H7 (cell line): ENCODE results near the gene EPHB2. TPM values are rescaled to one million over a fixed set of nuclear protein-coding genes. Genes with fewer than 3 reads are reported as not detected.

Source experiments
- DNase-seq: peaks from one replicate; pipeline ENCODE4 v3.0.0; 2012
- H3K27me3 ChIP-seq: 2 replicates; pipeline ENCODE4 v1.6.0; 2011; ENCODE audit warnings: mild to moderate bottlenecking, low read length; ENCODE audit not compliant: control insufficient read depth, insufficient read depth
- H3K36me3 ChIP-seq: replicated peaks from 2 replicates; pipeline ENCODE4 v1.5.1; 2011; ENCODE audit warnings: low read length; ENCODE audit not compliant: control insufficient read depth, insufficient read depth
- H3K4me3 ChIP-seq: 2 replicates; pipeline ENCODE4 v1.5.1; 2011; ENCODE audit warnings: low read depth, mild to moderate bottlenecking, control low read depth, low read length, moderate library complexity; ENCODE audit not compliant: insufficient read depth
- total RNA-seq: library from RNA; depleted of rRNA; stranded (reverse); fragments of >200 nt; shearing (Covaris generic); gene quantifications from 2 replicates; pipeline ENCODE4 v1.2.3, GENCODE V29; 2014

The EPHB2 gene
- total RNA-seq, 1 experiment from 2014 or later: 14.8 TPM

- H3K36me3 ChIP-seq: no peaks in the 10 kb centered on the region
Measured at GRCh38 chr1:22680726-22681125, 29.9 kb upstream of the EPHB2 start.

GRCh38 chr1:22681556-22682276, 28.9 kb upstream of the EPHB2 start:
- DNase-seq: no peak
- Histone ChIP-seq H3K27me3 (no peaks in the 10 kb centered on the region), H3K4me3 (no peak overlapping the region), H3K36me3 (no peaks in the 10 kb centered on the region)

More at GRCh38 chr1:22680726-22681125, 29.9 kb upstream of the EPHB2 start:
- Histone ChIP-seq H3K4me3 (no peak overlapping the region), H3K27me3 (no peaks in the 10 kb centered on the region)
- no peak for DNase-seq

GRCh38 chr1:22683547-22683946, 27.1 kb upstream of the EPHB2 start:
- no peaks in the 10 kb centered on the region for H3K27me3 ChIP-seq
- H3K36me3 ChIP-seq: no peaks in the 10 kb centered on the region
- H3K4me3 ChIP-seq: no peak overlapping the region
- no peak for DNase-seq

GRCh38 chr1:22685591-22686059, 25.0 kb upstream of the EPHB2 start:
- DNase-seq: no peak
- Histone ChIP-seq H3K36me3 (no peaks in the 10 kb centered on the region), H3K4me3 (no peak overlapping the region), H3K27me3 (no peaks in the 10 kb centered on the region)

GRCh38 chr1:22687191-22687590, 23.4 kb upstream of the EPHB2 start:
- H3K27me3 ChIP-seq: no peaks in the 10 kb centered on the region
- DNase-seq: no peak
- H3K36me3 ChIP-seq: no peaks in the 10 kb centered on the region
- H3K4me3 ChIP-seq: no peak overlapping the region

- Histone ChIP-seq H3K36me3 (no peaks in the 10 kb centered on the region), H3K4me3 (no peak overlapping the region), H3K27me3 (no peaks in the 10 kb centered on the region)
- DNase-seq: no peak
Measured at GRCh38 chr1:22688466-22688865, 22.2 kb upstream of the EPHB2 start.

- H3K36me3 ChIP-seq: no peaks in the 10 kb centered on the region
- H3K4me3 ChIP-seq: no peak overlapping the region
- DNase-seq: no peak
- no peaks in the 10 kb centered on the region for H3K27me3 ChIP-seq
Measured at GRCh38 chr1:22689505-22689904, 21.1 kb upstream of the EPHB2 start.

GRCh38 chr1:22691031-22691753, 19.4 kb upstream of the EPHB2 start:
- H3K36me3 ChIP-seq: no peaks in the 10 kb centered on the region
- DNase-seq: no peak
- no peaks in the 10 kb centered on the region for H3K27me3 ChIP-seq
- H3K4me3 ChIP-seq: no peak overlapping the region

- no peaks in the 10 kb centered on the region for H3K36me3 ChIP-seq
- DNase-seq: no peak
- no peaks in the 10 kb centered on the region for H3K27me3 ChIP-seq
- no peak overlapping the region for H3K4me3 ChIP-seq
Measured at GRCh38 chr1:22694172-22694571, 16.5 kb upstream of the EPHB2 start.

GRCh38 chr1:22696610-22697009, 14.0 kb upstream of the EPHB2 start:
- Histone ChIP-seq H3K36me3 (no peaks in the 10 kb centered on the region), H3K27me3 (no peaks in the 10 kb centered on the region), H3K4me3 (no peak overlapping the region)
- no peak for DNase-seq

- H3K27me3 ChIP-seq: no peaks in the 10 kb centered on the region
- H3K36me3 ChIP-seq: no peaks in the 10 kb centered on the region
- no peak for DNase-seq
- no peak overlapping the region for H3K4me3 ChIP-seq
Measured at GRCh38 chr1:22697980-22698379, 12.7 kb upstream of the EPHB2 start.

GRCh38 chr1:22699681-22700520, 10.7 kb upstream of the EPHB2 start:
- Histone ChIP-seq H3K27me3 (no peaks in the 10 kb centered on the region), H3K4me3 (no peak overlapping the region), H3K36me3 (no peaks in the 10 kb centered on the region)
- no peak for DNase-seq

GRCh38 chr1:22702296-22703085, 8.1 kb upstream of the EPHB2 start:
- Histone ChIP-seq H3K36me3 (no peaks in the 10 kb centered on the region), H3K4me3 (no peak overlapping the region), H3K27me3 (no peaks in the 10 kb centered on the region)
- DNase-seq: no peak

- Histone ChIP-seq H3K4me3 (no peak overlapping the region), H3K36me3 (no peaks in the 10 kb centered on the region), H3K27me3 (peaks cover 2% of the 10 kb centered on the region)
- DNase-seq: peak; percentile 85
Measured at GRCh38 chr1:22704440-22705067, 6.1 kb upstream of the EPHB2 start.
